Hematopoietic multipotent progenitor cell treated with erythropoietin and hydrocortisone succinate and interleukin-3 and kit ligand, for 8 days (in vitro differentiated cells): Measurements from ENCODE around the gene SLC7A5.

Experiments used
- DNase-seq: peaks from one replicate; pipeline ENCODE4 v3.0.0-alpha.2; 2015

SLC7A5 gene

DNA sequence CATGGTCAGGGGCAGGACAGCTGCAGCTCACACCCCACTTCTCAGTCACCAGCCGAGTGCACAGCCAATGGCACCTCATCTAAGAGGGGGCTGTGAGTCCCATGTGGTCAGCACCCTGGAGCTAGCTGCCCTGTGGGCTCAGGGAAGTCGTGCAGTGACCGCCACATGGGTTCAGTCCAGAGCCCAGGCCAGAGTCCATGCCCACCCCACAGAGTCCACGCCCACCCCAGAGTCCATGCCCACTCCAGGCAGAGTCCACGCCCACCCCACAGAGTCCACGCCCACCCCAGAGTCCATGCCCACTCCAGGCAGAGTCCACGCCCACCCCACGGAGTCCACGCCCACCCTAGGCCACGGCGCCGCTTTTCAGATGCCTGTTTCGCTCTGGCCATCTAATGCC lies 24.1 kb downstream of the SLC7A5 start:
- DNase-seq, result no peak

DNA sequence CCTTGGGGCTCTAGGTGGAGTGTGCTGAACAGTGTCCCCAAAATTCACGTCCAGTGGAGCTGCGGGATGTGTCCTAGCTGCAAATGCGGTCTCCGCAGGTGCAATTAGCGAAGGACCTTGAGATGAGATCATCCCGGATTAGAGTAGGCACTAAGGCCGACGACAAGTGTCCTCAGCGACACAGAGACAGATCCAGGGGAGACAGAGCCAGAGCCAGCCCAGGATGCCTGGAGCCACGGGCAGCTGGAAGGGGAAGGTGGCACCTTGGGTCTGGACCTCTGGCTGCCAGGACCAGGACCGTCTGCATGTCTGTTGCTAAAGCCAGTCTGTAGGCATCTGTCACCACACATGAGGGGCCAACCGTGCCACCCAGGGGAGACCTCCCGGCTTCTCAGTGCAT lies 24.5 kb downstream of the SLC7A5 start:
- no peak for DNase-seq

DNA sequence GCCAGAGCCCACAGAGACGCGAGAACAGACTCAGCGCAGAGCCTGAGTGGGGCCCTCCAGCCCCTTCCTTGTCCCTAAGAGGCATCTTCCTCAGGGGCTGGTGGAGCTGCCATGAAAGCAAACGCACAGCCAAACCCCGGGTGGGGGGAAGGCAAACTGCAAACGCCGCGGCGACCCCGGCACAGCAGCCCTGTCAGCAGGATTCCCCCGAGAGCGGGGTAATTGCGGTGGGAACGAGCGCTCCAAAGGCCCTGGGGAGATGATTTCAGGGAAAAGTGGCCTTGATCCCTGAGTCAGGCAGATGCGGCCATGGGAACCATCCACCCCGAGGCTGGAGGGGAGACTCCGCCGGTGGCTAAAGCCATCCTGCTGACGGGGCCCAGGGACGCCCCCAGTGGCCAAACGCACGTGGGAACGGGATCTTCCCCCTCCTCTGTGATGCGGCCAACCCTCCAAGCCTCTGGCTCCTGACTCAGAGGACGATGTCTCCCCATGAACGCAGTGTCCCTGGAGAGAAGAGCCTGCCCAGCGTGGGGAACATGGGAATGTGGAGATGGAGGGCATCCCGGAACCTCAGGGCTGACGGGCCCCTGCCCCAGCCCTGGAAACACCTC lies 25.1 kb downstream of the SLC7A5 start:
- DNase-seq, result no peak

DNA sequence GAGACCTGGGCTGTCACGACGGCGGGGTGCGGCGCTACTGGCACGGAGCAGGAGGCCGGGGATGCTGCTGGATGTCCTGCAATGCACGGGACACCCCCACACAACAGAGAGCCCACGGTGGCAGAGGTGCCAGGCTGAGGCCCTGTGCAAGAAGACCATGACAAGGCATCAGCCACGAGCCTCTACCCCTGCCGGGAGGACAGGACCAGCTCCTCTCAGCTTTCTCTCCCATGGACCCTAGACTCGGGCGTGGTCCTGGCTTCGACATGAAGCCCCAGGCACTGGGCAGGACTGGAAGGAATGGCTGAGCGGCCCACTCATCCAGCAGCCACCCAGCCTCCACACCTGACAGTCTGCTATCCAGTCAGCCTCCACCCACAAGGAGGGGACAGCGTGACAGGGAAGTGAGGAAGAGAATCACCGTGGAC lies 25.6 kb downstream of the SLC7A5 start:
- no peak for DNase-seq

- DNase-seq, result no peak
These were observed 27.0 kb downstream of the SLC7A5 start for GRCh38 chr16:87842209-87842869.

DNA sequence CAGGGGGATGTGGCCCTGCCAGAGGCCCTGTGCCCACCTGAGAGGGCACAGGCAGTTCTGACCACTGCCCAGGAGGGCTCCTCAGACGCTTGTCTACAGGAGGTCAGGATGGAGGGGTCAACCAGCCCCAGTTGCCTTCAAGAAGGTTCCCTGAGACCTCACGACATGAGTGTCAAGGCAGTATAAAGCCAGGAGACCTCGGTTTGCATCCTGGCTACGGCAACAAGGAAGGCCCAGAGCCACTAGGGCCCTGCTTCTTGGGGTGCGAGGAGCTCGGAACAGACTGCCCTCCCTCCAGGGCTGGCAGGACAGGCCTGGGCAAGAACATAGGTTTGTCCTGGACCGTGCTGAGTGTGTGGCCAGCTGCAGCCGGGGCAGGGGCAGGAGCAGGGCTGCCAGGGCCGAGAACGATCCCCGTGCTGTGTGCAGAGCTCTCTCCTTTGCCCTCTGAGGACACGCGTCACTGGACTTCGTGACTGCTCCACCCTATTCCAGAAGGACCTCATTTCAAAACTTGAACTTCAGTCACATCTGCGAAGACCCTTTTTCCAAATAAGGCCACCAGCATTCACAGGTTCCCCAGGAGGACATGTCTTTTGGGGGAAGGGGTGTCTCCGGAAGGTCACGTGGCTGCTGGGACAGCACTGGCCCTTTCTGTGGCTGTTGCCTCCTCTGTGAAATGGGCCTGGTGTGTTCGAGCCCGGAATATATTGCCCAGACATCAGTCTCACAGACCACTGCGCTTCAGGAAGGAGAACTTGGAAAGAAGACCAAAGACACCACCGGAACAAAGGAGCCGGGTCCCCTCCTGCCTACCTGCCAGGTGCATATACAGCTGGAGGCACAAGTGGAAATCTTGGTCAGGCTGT lies 27.7 kb downstream of the SLC7A5 start:
- DNase-seq, result no peak

- DNase-seq, result no peak
These were observed 28.9 kb downstream of the SLC7A5 start for GRCh38 chr16:87840271-87840978.

GRCh38 chr16:87839542-87840270 lies 29.6 kb downstream of the SLC7A5 start:
- DNase-seq, result no peak

- no peak for DNase-seq
These were observed 30.4 kb downstream of the SLC7A5 start for GRCh38 chr16:87838643-87839541.

DNA sequence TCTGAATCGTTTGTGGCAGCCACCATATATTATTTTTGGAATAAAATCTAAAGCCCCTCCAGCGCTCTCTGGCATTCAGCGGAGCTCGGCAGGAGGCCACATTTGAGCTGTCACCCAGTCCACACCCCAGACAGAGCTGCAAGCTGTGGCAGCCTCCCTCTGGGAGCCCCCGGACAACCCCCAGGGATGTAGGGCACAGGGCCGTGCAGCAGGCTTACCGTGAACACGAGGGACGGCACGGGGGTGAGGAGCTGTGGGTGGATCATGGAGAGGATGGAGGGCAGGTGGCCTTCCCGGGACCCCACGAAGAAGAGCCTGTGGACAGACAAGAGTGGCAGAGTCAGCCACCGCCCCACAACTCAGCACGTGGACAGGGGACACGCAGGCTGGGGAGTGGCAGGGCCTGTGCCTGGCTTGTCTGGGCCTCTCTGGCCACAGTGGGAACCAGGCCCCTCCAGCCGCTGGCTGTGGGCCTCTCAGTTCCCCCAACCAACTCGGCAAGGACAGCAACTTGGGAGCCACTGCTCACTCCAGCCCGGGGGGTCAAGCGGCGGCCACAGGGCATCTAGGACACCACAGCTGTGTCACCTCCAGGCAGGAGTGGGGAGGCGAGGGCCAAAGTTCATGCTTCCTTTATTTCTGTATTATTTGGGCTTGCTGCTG lies 31.5 kb downstream of the SLC7A5 start:
- no peak for DNase-seq

GRCh38 chr16:87836844-87837581 lies 32.3 kb downstream of the SLC7A5 start:
- DNase-seq, result no peak

- DNase-seq, result no peak
These were observed 32.9 kb downstream of the SLC7A5 start for GRCh38 chr16:87836346-87836843.

GRCh38 chr16:87835882-87836331 lies 33.4 kb downstream of the SLC7A5 start:
- peak; percentile 54 for DNase-seq

GRCh38 chr16:87834668-87835473 lies 34.4 kb downstream of the SLC7A5 start:
- DNase-seq, result peak; percentile 62

GRCh38 chr16:87834005-87834667 lies 35.2 kb downstream of the SLC7A5 start:
- no peak for DNase-seq

DNA sequence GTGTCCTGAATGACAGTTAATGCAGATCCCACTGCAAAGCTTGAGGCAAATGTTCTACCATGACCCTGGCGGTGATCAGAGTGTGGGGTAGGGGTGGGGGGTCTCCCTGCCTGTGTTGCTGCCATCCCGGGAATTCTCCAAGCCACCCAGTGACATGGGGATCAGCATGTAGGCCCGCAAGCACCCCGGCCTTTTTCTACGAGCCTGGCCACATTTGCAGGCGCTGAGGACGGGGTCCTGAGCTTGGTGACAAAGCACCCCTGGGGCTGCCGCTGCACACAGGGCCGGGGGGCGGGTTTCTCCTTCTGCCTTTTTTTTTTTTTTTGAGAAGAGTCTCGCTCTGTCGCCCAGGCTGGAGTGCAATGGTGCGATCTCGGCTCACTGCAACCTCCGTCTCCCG lies 35.8 kb downstream of the SLC7A5 start:
- DNase-seq, result no peak

DNA sequence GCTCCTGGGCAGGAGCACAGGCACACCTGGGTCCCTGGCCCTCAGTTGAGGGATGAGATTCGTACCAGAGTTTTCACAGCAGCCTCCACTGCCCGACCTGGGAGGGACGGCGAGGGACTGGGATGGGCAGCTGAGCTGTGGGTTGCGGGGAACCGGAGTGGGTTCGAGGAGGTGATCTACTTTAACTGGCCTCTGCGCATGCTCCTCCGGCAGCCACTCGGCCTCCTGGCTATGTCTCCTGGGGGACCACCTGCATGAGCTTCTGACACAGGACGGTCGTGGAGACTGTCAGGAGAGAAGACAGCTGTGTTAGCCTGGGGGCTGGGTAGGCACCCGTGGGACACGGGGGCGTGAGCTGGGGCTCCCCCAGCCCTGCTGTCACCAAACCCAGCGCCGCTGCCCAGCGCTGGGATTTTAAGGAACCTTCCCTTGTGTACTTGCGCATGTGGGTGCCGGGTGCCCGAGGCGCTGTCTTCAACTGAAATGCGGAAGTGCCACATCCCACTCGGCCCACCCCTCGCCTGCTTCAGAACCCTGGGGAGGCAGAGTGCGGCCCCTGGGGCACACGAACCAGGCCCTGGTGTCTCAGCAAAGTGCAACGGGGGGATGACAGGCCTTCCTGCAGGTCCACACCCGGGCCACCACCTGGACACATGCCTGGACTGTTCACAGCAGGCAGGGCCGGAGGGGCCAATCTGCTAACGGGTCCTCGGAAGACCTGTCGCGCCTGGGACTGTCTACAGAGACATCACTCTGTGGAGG lies 36.4 kb downstream of the SLC7A5 start:
- no peak for DNase-seq

DNA sequence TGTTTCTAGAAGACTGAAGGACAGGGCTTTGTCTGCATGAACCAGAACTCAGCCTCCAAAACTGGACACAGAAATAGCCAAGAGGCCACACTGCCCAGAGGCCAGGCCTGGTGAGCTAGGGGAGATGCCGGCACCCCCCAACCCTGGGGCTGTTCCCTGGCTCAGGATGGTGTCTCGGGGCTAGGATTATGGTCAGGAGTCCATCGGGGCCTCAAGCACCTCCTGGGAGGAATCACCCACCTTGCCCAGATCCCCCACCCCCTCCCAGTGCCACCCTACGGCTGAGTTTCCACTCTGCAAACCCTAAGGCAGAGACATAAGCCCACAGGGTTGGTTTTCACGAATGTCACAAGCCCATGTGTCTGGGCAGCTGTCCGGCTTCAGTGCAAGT lies 37.2 kb downstream of the SLC7A5 start:
- DNase-seq, result no peak
